Epithelial cell of esophagus (primary cell): ENCODE measurements around the gene ABCF3.

ENCODE experiments used
- DNase-seq: peaks from one replicate; pipeline ENCODE4 v3.0.0; 2010; ENCODE audit warnings: low read depth
- H3K4me3 ChIP-seq: 2 replicates; pipeline ENCODE4 v1.5.1; 2011; ENCODE audit warnings: mild to moderate bottlenecking, low read length, control low read depth
- CTCF ChIP-seq: IDR thresholded peaks from 2 replicates; pipeline ENCODE4 v1.5.1; 2011; ENCODE audit warnings: low read depth, mild to moderate bottlenecking, low read length, control low read depth, inconsistent platforms; ENCODE audit not compliant: insufficient read depth; ENCODE audit errors: missing control alignments

Gene ABCF3

DNA sequence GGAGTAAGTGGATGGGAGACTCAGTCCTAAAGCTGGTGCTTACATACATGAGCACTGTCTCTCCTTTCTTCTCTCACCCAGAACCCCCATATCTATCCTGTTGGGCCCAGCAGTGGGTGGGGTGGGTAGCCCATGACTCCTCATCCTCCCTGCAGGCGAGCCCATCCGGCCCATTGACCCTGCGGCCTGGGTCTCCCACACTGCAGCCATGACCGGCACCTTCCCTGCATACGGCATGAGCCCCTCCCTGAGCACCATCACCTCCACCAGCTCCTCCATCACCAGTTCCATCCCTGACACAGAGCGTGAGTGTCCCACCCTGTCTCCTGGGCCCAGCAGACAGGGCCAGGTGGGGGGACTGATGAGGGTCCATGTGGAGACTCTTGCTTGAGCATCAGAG, 19.3 kb upstream of the ABCF3 start:
- no peak overlapping the region for H3K4me3 ChIP-seq
- TF ChIP-seq CTCF: no peak

GRCh38 chr3:184167786-184168185, 18.2 kb upstream of the ABCF3 start:
- H3K4me3 ChIP-seq: no peak overlapping the region
- no peak for DNase-seq
- no peak for TF ChIP-seq CTCF

More for the DNA sequence above, 19.3 kb upstream of the ABCF3 start:
- no peak for DNase-seq

GRCh38 chr3:184168363-184169120, 17.5 kb upstream of the ABCF3 start:
- H3K4me3 ChIP-seq: no peak overlapping the region
- no peak for TF ChIP-seq CTCF
- peak; percentile 70 for DNase-seq

GRCh38 chr3:184169896-184170875, 15.8 kb upstream of the ABCF3 start:
- TF ChIP-seq CTCF: no peak
- no peak for DNase-seq
- H3K4me3 ChIP-seq: no peak overlapping the region

GRCh38 chr3:184171562-184171961, 14.4 kb upstream of the ABCF3 start:
- H3K4me3 ChIP-seq: no peak overlapping the region
- no peak for TF ChIP-seq CTCF
- DNase-seq: peak; percentile 76

DNA sequence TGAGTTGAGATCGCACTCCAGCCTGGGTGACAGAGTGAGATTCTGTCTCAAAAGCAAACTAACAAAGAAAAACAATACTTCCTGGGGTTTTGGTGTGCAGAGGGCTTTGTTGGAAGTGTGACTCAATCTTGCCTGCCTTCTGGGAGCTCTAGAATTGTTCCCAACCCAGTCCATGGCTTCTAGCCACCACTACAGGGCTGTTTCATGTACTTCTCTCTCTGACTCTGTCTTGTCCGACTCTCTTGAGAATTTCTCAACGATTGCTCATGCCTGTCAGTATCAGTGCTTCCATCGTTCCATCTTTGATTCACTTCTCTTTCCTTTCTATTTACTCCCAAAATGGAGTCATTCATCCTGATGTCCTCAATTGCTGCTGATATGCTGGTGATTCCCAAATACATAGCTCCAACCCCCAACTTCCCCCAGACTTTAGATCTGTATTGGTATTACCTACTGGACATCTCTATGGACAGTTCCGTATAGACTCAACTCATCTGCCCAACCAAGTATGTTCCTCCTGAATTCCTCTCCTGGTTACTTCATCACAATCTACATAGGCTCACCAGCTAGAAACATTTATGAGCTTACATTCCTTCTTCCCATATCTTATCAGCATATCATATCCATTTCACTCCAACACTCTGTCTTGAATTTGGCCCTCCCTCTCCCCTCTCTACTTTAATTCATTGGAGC, 13.2 kb upstream of the ABCF3 start:
- DNase-seq: peak; percentile 65
- no peak for TF ChIP-seq CTCF
- H3K4me3 ChIP-seq: no peak overlapping the region
